IMR-90 (cell line): ENCODE measurements around the gene NUP210L. TPM values are rescaled to one million over a fixed set of nuclear protein-coding genes. Genes with fewer than 3 reads are reported as not detected.

Source experiments
- ATAC-seq: fragments of 200-7000 bp; cut with Tn5 transposase; 2 replicates; pipeline ENCODE4 v1.9.1; 2020; ENCODE audit warnings: low read depth, mild to moderate bottlenecking, moderate library complexity
- BruUV-seq: library from RNA; stranded (reverse); fragments of 400-500 nt; replicated peaks from 2 replicates; lab custom pipeline; 2021; lab: Mats Ljungman, UMichigan
- CTCF ChIA-PET: fragments of 300-600 bp; formaldehyde crosslinking; extraction: SDS; loops from one replicate; lab custom pipeline; 2021; ENCODE audit warnings: antibody characterized with exemption; lab: Yijun Ruan, JAX
- POLR2A ChIA-PET: fragments of 300-600 bp; sonication (Branson Sonifier 250); formaldehyde crosslinking; loops from one replicate; lab custom pipeline; 2022; ENCODE audit warnings: antibody characterized with exemption; ENCODE audit not compliant: unreplicated experiment; lab: Charles Lee
- DNase-seq: peaks from one replicate; pipeline ENCODE4 v3.0.0; 2013
- H2AFZ ChIP-seq: replicated peaks from 2 replicates; pipeline ENCODE3; 2013; ENCODE audit warnings: low read length, mild to moderate bottlenecking; ENCODE audit not compliant: poor library complexity
- H2AK5ac ChIP-seq: 2 replicates; pipeline ENCODE4 v1.6.1; 2013; ENCODE audit warnings: low read depth, low read length, inconsistent platforms
- H2AK9ac ChIP-seq: replicated peaks from 2 replicates; pipeline ENCODE3; 2013; ENCODE audit warnings: mild to moderate bottlenecking, low read depth, low read length, moderate library complexity; ENCODE audit not compliant: poor library complexity
- H2BK120ac ChIP-seq: 2 replicates; pipeline ENCODE4 v1.6.1; 2013; ENCODE audit warnings: low read depth, low read length, inconsistent platforms
- H2BK15ac ChIP-seq: 3 replicates; pipeline ENCODE4 v1.6.1; 2013; ENCODE audit warnings: low read depth, low read length, inconsistent platforms
- H2BK20ac ChIP-seq: 2 replicates; pipeline ENCODE4 v1.6.1; 2013; ENCODE audit warnings: low read depth, mild to moderate bottlenecking, inconsistent platforms, low read length, moderate library complexity
- H2BK5ac ChIP-seq: 2 replicates; pipeline ENCODE4 v1.6.1; 2013; ENCODE audit warnings: mild to moderate bottlenecking, low read depth, low read length, inconsistent platforms; ENCODE audit not compliant: poor library complexity, severe bottlenecking
- H3K14ac ChIP-seq: replicated peaks from 2 replicates; pipeline ENCODE4 v1.6.1; 2013; ENCODE audit warnings: low read depth, low read length, inconsistent platforms
- H3K18ac ChIP-seq: 2 replicates; pipeline ENCODE4 v1.6.1; 2013; ENCODE audit warnings: low read depth, low read length, control low read depth
- H3K23ac ChIP-seq: 2 replicates; pipeline ENCODE4 v1.6.1; 2013; ENCODE audit warnings: low read depth, low read length, inconsistent platforms
- H3K27ac ChIP-seq: 2 replicates; pipeline ENCODE4 v1.5.1; 2013; ENCODE audit warnings: mild to moderate bottlenecking, control low read depth, low read length; ENCODE audit not compliant: insufficient read depth
- H3K27me3 ChIP-seq: 2 replicates; pipeline ENCODE4 v1.6.1; 2013; ENCODE audit warnings: low read length; ENCODE audit not compliant: control insufficient read depth, insufficient read depth
- H3K36me3 ChIP-seq: 2 replicates; pipeline ENCODE4 v1.6.1; 2013; ENCODE audit warnings: low read length, mixed read lengths; ENCODE audit not compliant: control insufficient read depth, insufficient read depth
- H3K4ac ChIP-seq: 2 replicates; pipeline ENCODE4 v1.6.1; 2013; ENCODE audit warnings: low read depth, low read length, inconsistent platforms
- H3K4me1 ChIP-seq: 2 replicates; pipeline ENCODE4 v1.6.1; 2013; ENCODE audit warnings: low read length, mixed read lengths; ENCODE audit not compliant: control insufficient read depth, insufficient read depth
- H3K4me2 ChIP-seq: 2 replicates; pipeline ENCODE4 v1.6.1; 2013; ENCODE audit warnings: low read depth, mild to moderate bottlenecking, control low read depth, low read length, moderate library complexity
- H3K4me3 ChIP-seq: 2 replicates; pipeline ENCODE4 v1.5.1; 2013; ENCODE audit warnings: low read depth, mild to moderate bottlenecking, control low read depth, low read length, moderate library complexity; ENCODE audit not compliant: insufficient read depth
- H3K56ac ChIP-seq: 2 replicates; pipeline ENCODE4 v1.6.1; 2013; ENCODE audit warnings: low read length, inconsistent platforms; ENCODE audit not compliant: insufficient read depth; ENCODE audit errors: extremely low read depth
- H3K79me1 ChIP-seq, 2 experiments: 2 replicates each; pipeline ENCODE4 v1.6.1; 2013; ENCODE audit warnings: low read length in 2 of 2, inconsistent platforms in 1 of 2, low read depth in 1 of 2
- H3K9ac ChIP-seq: 2 replicates; pipeline ENCODE4 v1.6.1; 2013; ENCODE audit warnings: low read depth, low read length, control low read depth
- H3K9me1 ChIP-seq: 2 replicates; pipeline ENCODE4 v1.6.1; 2013; ENCODE audit warnings: low read length, inconsistent platforms; ENCODE audit not compliant: insufficient read depth
- H3K9me3 ChIP-seq: 2 replicates; pipeline ENCODE4 v1.6.1; 2013; ENCODE audit warnings: low read length; ENCODE audit not compliant: control insufficient read depth, insufficient read depth
- H4K20me1 ChIP-seq: 2 replicates; pipeline ENCODE4 v1.6.1; 2013; ENCODE audit warnings: low read length, inconsistent platforms; ENCODE audit not compliant: insufficient read depth
- H4K5ac ChIP-seq: 2 replicates; pipeline ENCODE4 v1.6.1; 2013; ENCODE audit warnings: mild to moderate bottlenecking, low read depth, low read length, control low read depth
- H4K8ac ChIP-seq, 2 experiments: 2 replicates each; pipeline ENCODE4 v1.6.1; 2013; ENCODE audit warnings: low read depth in 2 of 2, low read length in 2 of 2, control low read depth in 1 of 2, inconsistent platforms in 1 of 2
- H4K91ac ChIP-seq: 2 replicates; pipeline ENCODE4 v1.6.1; 2013; ENCODE audit warnings: low read depth, low read length, inconsistent platforms; ENCODE audit not compliant: insufficient read depth
- BHLHE40 ChIP-seq: fragments of 150-350 bp; IDR thresholded peaks from 2 replicates; pipeline ENCODE4 v1.6.1; 2016; ENCODE audit warnings: mild to moderate bottlenecking, low read depth, low read length
- MAFK ChIP-seq: IDR thresholded peaks from 2 replicates; pipeline ENCODE4 v1.6.1; 2012; ENCODE audit warnings: low read depth, low read length, improper control_type of control experiment
- MAZ ChIP-seq: IDR thresholded peaks from 2 replicates; pipeline ENCODE4 v1.6.1; 2012; ENCODE audit warnings: low read depth, mild to moderate bottlenecking, low read length, improper control_type of control experiment, moderate library complexity, borderline replicate concordance
- NFE2L2 ChIP-seq: fragments of 150-350 bp; IDR thresholded peaks from 2 replicates; pipeline ENCODE4 v1.6.1; 2016; ENCODE audit warnings: low read depth, mild to moderate bottlenecking, low read length
- RAD21 ChIP-seq: IDR thresholded peaks from 2 replicates; pipeline ENCODE4 v1.6.1; 2012; ENCODE audit warnings: low read length, improper control_type of control experiment
- RCOR1 ChIP-seq: IDR thresholded peaks from 2 replicates; pipeline ENCODE4 v1.6.1; 2012; ENCODE audit warnings: mild to moderate bottlenecking, low read length, improper control_type of control experiment; ENCODE audit not compliant: insufficient replicate concordance
- SMC3 ChIP-seq: fragments of 150-350 bp; IDR thresholded peaks from 2 replicates; pipeline ENCODE4 v1.6.1; 2016; ENCODE audit warnings: low read depth, mild to moderate bottlenecking, antibody characterized with exemption, low read length, moderate library complexity
- WGBS, 2 experiments: methylation state at CpG; one replicate each; pipeline versions ENCODE4 v1.1.5 to v1.1.7; 2013; ENCODE audit warnings: missing lambda C conversion rate in 2 of 2; ENCODE audit not compliant: insufficient read length in 1 of 2; ENCODE audit errors: extremely low coverage in 2 of 2; 5-methylcytosine and 5-hydroxymethylcytosine counted together
- dilution Hi-C: fragments of 300-500 bp; cut with HindIII; formaldehyde crosslinking; loops from one replicate; pipeline ENCODE4 v1.14.3; 2018; ENCODE audit warnings: low sequenced_read_pairs; ENCODE audit not compliant: unreplicated experiment
- in situ Hi-C: fragments of 300-500 bp; cut with MboI; formaldehyde crosslinking; loops from 3 replicates; pipeline ENCODE4 v1.14.3; 2019; ENCODE audit warnings: low sequenced_read_pairs, inconsistent platforms, mixed read lengths
- intact Hi-C: fragments of 100-400 bp; cut with micrococcal nuclease; formaldehyde crosslinking; loops from 2 replicates; pipeline ENCODE4 v1.10.0; 2022
- polyA plus RNA-seq, 3 experiments: library from polyadenylated mRNA; depleted of rRNA; stranded (reverse); fragments of >200 nt; gene quantifications; 2 replicates each; pipeline ENCODE4 v1.2.3, GENCODE V29; 2012; ENCODE audit warnings: low replicate concordance in 1 of 3
- total RNA-seq: library from RNA; depleted of rRNA; stranded (reverse); fragments of >200 nt; gene quantifications from 2 replicates; pipeline ENCODE4 v1.2.3, GENCODE V29; 2012
- TF ChIP-seq, protein P1 (sequence below): conservative IDR thresholded peaks from 2 replicates; pipeline ENCODE4 v1.5.1; 2012; ENCODE audit warnings: mild to moderate bottlenecking, low read depth, low read length, improper control_type of control experiment
- TF ChIP-seq, protein P2 (sequence below): fragments of 150-350 bp; IDR thresholded peaks from 2 replicates; pipeline ENCODE4 v1.6.1; 2017; ENCODE audit warnings: mild to moderate bottlenecking, antibody characterized with exemption, low read length, low read depth
- TF ChIP-seq, protein P3 (sequence below): fragments of 150-350 bp; IDR thresholded peaks from 2 replicates; pipeline ENCODE4 v1.6.1; 2016; ENCODE audit warnings: low read depth, mild to moderate bottlenecking, low read length, moderate library complexity, borderline replicate concordance

NUP210L gene
- total and polyA plus RNA-seq, 2 of the 4 experiments (the other 2 are of a cell fraction) = under 0.01 to 0.02 TPM

- H3K27me3 ChIP-seq = no peaks in the 10 kb centered on the region
- H2BK20ac ChIP-seq = no peak overlapping the region
- 0 out of 2 replicates have a peak, but pooled peaks cover 1% of the 10 kb centered on the region for H3K4me1 ChIP-seq
- ChIA-PET POLR2A (no interaction called here), CTCF (no interaction called here)
- in situ Hi-C loops = loop anchor here (25.0 kb wide), 1 partner anchor 432 kb away; the partner anchor contains the start of genes S100A3, S100A4, S100A5 and S100A6
- DNase-seq (no peak), ATAC-seq (no peak)
- no peak overlapping the region for H4K91ac ChIP-seq
- H3K14ac ChIP-seq = no peak overlapping the region
- H3K23ac ChIP-seq = no peak overlapping the region; the same call in 1 of the 2 replicates
- H3K36me3 ChIP-seq = peaks cover 11% of the 10 kb centered on the region
- H2BK15ac ChIP-seq = no peak overlapping the region
- H3K4me3 ChIP-seq = no peak overlapping the region
- H3K9me3 ChIP-seq = no peaks in the 10 kb centered on the region
- no peak overlapping the region for H3K18ac ChIP-seq
- H3K79me1 ChIP-seq = peaks cover 5 to 37% of the 10 kb centered on the region in 2 experiments; a peak in 3 of 4 replicates
- H4K20me1 ChIP-seq = no peaks in the 10 kb centered on the region
- no peak overlapping the region for H3K56ac ChIP-seq
- H2BK5ac ChIP-seq = no peak overlapping the region
- WGBS, 2 experiments = no CpG with 5 or more reads among the region's 2 CpGs
- dilution Hi-C loops = no loop called here
- peaks cover 11% of the 10 kb centered on the region for H3K9me1 ChIP-seq
- BruUV-seq = no TSS peak
- H2AK5ac ChIP-seq = no peak overlapping the region
- no peak overlapping the region for H3K9ac ChIP-seq
- H4K5ac ChIP-seq = no peak overlapping the region
- H2BK120ac ChIP-seq = no peak overlapping the region
- intact Hi-C loops = no loop called here
- peak overlapping the region; percentile 39 for H2AK9ac ChIP-seq
- no peak overlapping the region for H3K4me2 ChIP-seq
- no peak overlapping the region for H3K4ac ChIP-seq
- H3K27ac ChIP-seq = no peak overlapping the region
- H2AFZ ChIP-seq = no peak overlapping the region
- TF ChIP-seq BHLHE40 (no peak), MAFK (no peak), RAD21 (no peak), NFE2L2 (no peak), RCOR1 (no peak), SMC3 (no peak), MAZ (no peak)
- TF ChIP-seq, protein P1, sequence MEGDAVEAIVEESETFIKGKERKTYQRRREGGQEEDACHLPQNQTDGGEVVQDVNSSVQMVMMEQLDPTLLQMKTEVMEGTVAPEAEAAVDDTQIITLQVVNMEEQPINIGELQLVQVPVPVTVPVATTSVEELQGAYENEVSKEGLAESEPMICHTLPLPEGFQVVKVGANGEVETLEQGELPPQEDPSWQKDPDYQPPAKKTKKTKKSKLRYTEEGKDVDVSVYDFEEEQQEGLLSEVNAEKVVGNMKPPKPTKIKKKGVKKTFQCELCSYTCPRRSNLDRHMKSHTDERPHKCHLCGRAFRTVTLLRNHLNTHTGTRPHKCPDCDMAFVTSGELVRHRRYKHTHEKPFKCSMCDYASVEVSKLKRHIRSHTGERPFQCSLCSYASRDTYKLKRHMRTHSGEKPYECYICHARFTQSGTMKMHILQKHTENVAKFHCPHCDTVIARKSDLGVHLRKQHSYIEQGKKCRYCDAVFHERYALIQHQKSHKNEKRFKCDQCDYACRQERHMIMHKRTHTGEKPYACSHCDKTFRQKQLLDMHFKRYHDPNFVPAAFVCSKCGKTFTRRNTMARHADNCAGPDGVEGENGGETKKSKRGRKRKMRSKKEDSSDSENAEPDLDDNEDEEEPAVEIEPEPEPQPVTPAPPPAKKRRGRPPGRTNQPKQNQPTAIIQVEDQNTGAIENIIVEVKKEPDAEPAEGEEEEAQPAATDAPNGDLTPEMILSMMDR = no peak
- TF ChIP-seq, protein P2, sequence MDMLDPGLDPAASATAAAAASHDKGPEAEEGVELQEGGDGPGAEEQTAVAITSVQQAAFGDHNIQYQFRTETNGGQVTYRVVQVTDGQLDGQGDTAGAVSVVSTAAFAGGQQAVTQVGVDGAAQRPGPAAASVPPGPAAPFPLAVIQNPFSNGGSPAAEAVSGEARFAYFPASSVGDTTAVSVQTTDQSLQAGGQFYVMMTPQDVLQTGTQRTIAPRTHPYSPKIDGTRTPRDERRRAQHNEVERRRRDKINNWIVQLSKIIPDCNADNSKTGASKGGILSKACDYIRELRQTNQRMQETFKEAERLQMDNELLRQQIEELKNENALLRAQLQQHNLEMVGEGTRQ = no peak
- TF ChIP-seq, protein P3, sequence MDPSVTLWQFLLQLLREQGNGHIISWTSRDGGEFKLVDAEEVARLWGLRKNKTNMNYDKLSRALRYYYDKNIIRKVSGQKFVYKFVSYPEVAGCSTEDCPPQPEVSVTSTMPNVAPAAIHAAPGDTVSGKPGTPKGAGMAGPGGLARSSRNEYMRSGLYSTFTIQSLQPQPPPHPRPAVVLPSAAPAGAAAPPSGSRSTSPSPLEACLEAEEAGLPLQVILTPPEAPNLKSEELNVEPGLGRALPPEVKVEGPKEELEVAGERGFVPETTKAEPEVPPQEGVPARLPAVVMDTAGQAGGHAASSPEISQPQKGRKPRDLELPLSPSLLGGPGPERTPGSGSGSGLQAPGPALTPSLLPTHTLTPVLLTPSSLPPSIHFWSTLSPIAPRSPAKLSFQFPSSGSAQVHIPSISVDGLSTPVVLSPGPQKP = no peak
- H4K8ac ChIP-seq = peak overlapping the region; percentile 8 to 93; a peak in 2 of 4 replicates
Observed at GRCh38 chr1:153968972-153969371, 185.9 kb downstream of the NUP210L start.
